ENCODE data around the gene FAM222A.

DNA sequence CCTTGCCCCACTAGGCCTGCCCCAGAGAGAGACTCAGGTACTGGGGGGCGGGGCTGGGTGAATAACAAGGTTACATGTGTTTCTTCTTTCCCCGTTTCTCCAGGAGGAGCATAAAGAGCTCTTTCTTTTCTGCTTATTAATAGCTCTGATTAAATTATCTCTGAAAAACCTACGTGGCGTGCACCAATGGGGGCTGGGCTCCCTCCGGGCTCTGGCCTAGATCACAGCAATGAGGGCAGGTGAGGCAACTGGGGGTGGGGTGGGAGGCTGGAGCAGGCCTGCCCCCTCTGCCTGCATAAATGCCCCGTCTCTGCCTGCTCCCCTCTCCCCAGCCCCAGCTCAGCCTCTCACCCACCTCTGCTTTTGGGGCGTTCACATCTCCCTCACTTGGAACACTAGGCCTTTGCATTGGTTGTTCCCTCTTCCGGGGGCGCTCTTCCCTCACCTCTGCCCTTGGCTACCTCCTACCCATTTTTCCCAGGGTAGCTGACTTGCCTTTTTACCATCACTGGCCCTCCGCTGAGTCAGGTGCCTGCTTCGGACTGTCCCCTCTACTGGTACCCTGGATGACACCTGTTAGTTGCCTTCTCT is 4.1 kb upstream of the FAM222A start:
- TF ChIP-seq, protein P1, sequence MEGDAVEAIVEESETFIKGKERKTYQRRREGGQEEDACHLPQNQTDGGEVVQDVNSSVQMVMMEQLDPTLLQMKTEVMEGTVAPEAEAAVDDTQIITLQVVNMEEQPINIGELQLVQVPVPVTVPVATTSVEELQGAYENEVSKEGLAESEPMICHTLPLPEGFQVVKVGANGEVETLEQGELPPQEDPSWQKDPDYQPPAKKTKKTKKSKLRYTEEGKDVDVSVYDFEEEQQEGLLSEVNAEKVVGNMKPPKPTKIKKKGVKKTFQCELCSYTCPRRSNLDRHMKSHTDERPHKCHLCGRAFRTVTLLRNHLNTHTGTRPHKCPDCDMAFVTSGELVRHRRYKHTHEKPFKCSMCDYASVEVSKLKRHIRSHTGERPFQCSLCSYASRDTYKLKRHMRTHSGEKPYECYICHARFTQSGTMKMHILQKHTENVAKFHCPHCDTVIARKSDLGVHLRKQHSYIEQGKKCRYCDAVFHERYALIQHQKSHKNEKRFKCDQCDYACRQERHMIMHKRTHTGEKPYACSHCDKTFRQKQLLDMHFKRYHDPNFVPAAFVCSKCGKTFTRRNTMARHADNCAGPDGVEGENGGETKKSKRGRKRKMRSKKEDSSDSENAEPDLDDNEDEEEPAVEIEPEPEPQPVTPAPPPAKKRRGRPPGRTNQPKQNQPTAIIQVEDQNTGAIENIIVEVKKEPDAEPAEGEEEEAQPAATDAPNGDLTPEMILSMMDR (conservative IDR thresholded peaks at IDR 0.05) = no peak
- TF ChIP-seq EZH2 (IDR thresholded peaks at IDR 0.05; ENCODE audit: low read depth) = no peak

Measured in PC-9 (cell line).